GM21723 (cell line): ENCODE results near the gene LARGE1.

Source experiments
- ATAC-seq: cut with Tn5 transposase; IDR thresholded peaks from one replicate; pipeline ENCODE4 v1.9.1; 2021; ENCODE audit warnings: mild to moderate bottlenecking, moderate library complexity; ENCODE audit not compliant: unreplicated experiment

Gene LARGE1

GRCh38 chr22:33678523-33678922, 241.8 kb downstream of the LARGE1 start:
- ATAC-seq: no peak

GRCh38 chr22:33677536-33677935, 242.7 kb downstream of the LARGE1 start:
- no peak for ATAC-seq

- no peak for ATAC-seq
Observed at GRCh38 chr22:33674357-33674756, 245.9 kb downstream of the LARGE1 start.

- no peak for ATAC-seq
Observed at GRCh38 chr22:33669746-33670145, 250.5 kb downstream of the LARGE1 start.

- ATAC-seq: no peak
Observed at GRCh38 chr22:33666961-33667619, 253.2 kb downstream of the LARGE1 start.

- ATAC-seq: no peak
Observed at GRCh38 chr22:33666279-33666960, 253.9 kb downstream of the LARGE1 start.

GRCh38 chr22:33659448-33659847, 260.8 kb downstream of the LARGE1 start:
- no peak for ATAC-seq

- no peak for ATAC-seq
Observed at GRCh38 chr22:33658775-33659174, 261.5 kb downstream of the LARGE1 start.

GRCh38 chr22:33657670-33658069, 262.6 kb downstream of the LARGE1 start:
- no peak for ATAC-seq

- ATAC-seq: no peak
Observed at GRCh38 chr22:33656808-33657628, 263.3 kb downstream of the LARGE1 start.

- ATAC-seq: no peak
Observed at GRCh38 chr22:33654173-33654895, 265.9 kb downstream of the LARGE1 start.

- ATAC-seq: no peak
Observed at GRCh38 chr22:33653532-33654063, 266.7 kb downstream of the LARGE1 start.

- no peak for ATAC-seq
Observed at GRCh38 chr22:33652615-33653014, 267.7 kb downstream of the LARGE1 start.

- ATAC-seq: no peak
Observed at GRCh38 chr22:33650244-33650643, 270.0 kb downstream of the LARGE1 start.

- ATAC-seq: no peak
Observed at GRCh38 chr22:33648478-33648877, 271.8 kb downstream of the LARGE1 start.

- ATAC-seq: no peak
Observed at GRCh38 chr22:33640900-33641299, 279.4 kb downstream of the LARGE1 start.

GRCh38 chr22:33639588-33640254, 280.6 kb downstream of the LARGE1 start:
- ATAC-seq: no peak

GRCh38 chr22:33635766-33636165, 284.5 kb downstream of the LARGE1 start:
- ATAC-seq: no peak

GRCh38 chr22:33631777-33632176, 288.5 kb downstream of the LARGE1 start:
- ATAC-seq: no peak

GRCh38 chr22:33625959-33626358, 294.3 kb downstream of the LARGE1 start:
- ATAC-seq: no peak
